HepG2 (cell line): ENCODE results near the gene PRCD. TPM values are rescaled to one million over a fixed set of nuclear protein-coding genes. Genes with fewer than 3 reads are reported as not detected.

Experiments used
- ASH2L ChIP-seq: fragments of 300-600, 200-600 bp; sonication (generic); IDR thresholded peaks from 2 replicates; pipeline ENCODE4 v1.7.0; 2017; ENCODE audit warnings: low read depth, mild to moderate bottlenecking, moderate library complexity, mixed read lengths, low read length; ENCODE audit not compliant: insufficient read length
- KDM3A ChIP-seq: IDR thresholded peaks from 2 replicates; pipeline ENCODE4 v1.6.1; 2018; ENCODE audit warnings: low read depth, missing compliant biosample characterization
- MATR3 ChIP-seq: sonication (generic); formaldehyde crosslinking; IDR thresholded peaks from 2 replicates; pipeline ENCODE4 v1.4.0; 2020; ENCODE audit warnings: missing genetic modification reagents
- MXI1 ChIP-seq: IDR thresholded peaks from 3 replicates; pipeline ENCODE4 v1.6.1; 2012; ENCODE audit warnings: low read depth, low read length, inconsistent platforms, borderline replicate concordance
- NBN ChIP-seq: fragments of 450-650 bp; conservative IDR thresholded peaks from 2 replicates; pipeline ENCODE4 v1.6.1; 2017
- POLR2AphosphoS5 ChIP-seq: IDR thresholded peaks from 2 replicates; pipeline ENCODE4 v1.6.1; 2012; ENCODE audit warnings: low read depth, low read length
- ZC3H4 ChIP-seq: sonication (generic); formaldehyde crosslinking; IDR thresholded peaks from 2 replicates; pipeline ENCODE4 v1.4.0; 2020; ENCODE audit warnings: missing genetic modification reagents, borderline replicate concordance
- polyA plus RNA-seq, 8 experiments: library from polyadenylated mRNA; depleted of rRNA in 3 of 8; stranded (reverse) in 7 of 8; unstranded in 1 of 8; fragments of >200 nt; fragmentation: Illumina TruSeq in 4 of 8; extraction: Trizol in 4 of 8; gene quantifications; 2 replicates each; pipeline versions ENCODE4 v1.2.1 to v1.2.3, GENCODE V29; 2011 to 2016; ENCODE audit warnings: low read depth in 4 of 8, missing spikeins in 1 of 8, mixed read lengths in 1 of 8; ENCODE audit not compliant: insufficient read depth in 1 of 8
- total RNA-seq, 5 experiments: library from RNA; depleted of rRNA; stranded (reverse); fragments of >200 nt; fragmentation: Illumina TruSeq; extraction: Trizol; gene quantifications; 2 replicates each; pipeline ENCODE4 v1.2.3, GENCODE V29; 2016; ENCODE audit warnings: low read depth in 1 of 5
- TF ChIP-seq, protein P1 (sequence below): sonication (generic); formaldehyde crosslinking; IDR thresholded peaks from 2 replicates; pipeline ENCODE4 v1.5.1; 2020; ENCODE audit warnings: mild to moderate bottlenecking, missing genetic modification reagents, borderline replicate concordance
- TF ChIP-seq, protein P2 (sequence below): IDR thresholded peaks from 2 replicates; pipeline ENCODE4 v1.6.1; 2016; ENCODE audit warnings: missing biosample characterization, missing genetic modification reagents, low read depth
- TF ChIP-seq, protein P3 (sequence below): sonication (generic); formaldehyde crosslinking; IDR thresholded peaks from 2 replicates; pipeline ENCODE4 v1.4.0; 2020; ENCODE audit warnings: missing genetic modification reagents
- TF ChIP-seq, protein P4 (sequence below): sonication (generic); formaldehyde crosslinking; IDR thresholded peaks from 2 replicates; pipeline ENCODE4 v1.5.1; 2020; ENCODE audit warnings: mild to moderate bottlenecking, missing genetic modification reagents, moderate library complexity
- TF ChIP-seq, protein P5 (sequence below), 2 experiments: IDR thresholded peaks; 2 replicates each; pipeline ENCODE4 v1.6.1; 2011 to 2012; ENCODE audit warnings: low read length in 2 of 2, borderline replicate concordance in 1 of 2, low read depth in 1 of 2, mild to moderate bottlenecking in 1 of 2, moderate library complexity in 1 of 2

The PRCD gene
- total and polyA plus RNA-seq, 2 of the 13 experiments (the other 11 are each of a cell fraction or from before 2014, with no cell fraction given) = 0.51 TPM; not detected in 1

DNA sequence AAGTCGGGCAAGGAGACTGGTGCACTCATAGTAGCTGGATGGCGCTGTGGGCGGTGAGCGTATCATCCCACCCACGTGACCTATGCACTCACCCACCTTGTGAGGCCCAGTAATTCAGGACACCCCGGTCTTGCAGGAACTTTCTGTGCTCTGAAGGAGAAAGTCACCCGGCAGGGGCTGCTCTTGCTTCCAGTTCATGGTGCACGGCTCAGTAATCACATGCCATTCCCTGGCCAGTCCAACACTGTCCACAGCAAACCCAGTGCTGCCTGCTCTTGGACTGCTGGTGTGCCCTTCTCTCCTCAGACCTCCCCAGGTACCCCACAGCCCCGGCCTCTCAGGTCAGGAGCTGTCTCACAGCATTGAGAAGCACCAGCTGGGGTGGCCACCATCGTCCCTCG, 22.2 kb upstream of the PRCD start (continued):
- TF ChIP-seq, protein P1, sequence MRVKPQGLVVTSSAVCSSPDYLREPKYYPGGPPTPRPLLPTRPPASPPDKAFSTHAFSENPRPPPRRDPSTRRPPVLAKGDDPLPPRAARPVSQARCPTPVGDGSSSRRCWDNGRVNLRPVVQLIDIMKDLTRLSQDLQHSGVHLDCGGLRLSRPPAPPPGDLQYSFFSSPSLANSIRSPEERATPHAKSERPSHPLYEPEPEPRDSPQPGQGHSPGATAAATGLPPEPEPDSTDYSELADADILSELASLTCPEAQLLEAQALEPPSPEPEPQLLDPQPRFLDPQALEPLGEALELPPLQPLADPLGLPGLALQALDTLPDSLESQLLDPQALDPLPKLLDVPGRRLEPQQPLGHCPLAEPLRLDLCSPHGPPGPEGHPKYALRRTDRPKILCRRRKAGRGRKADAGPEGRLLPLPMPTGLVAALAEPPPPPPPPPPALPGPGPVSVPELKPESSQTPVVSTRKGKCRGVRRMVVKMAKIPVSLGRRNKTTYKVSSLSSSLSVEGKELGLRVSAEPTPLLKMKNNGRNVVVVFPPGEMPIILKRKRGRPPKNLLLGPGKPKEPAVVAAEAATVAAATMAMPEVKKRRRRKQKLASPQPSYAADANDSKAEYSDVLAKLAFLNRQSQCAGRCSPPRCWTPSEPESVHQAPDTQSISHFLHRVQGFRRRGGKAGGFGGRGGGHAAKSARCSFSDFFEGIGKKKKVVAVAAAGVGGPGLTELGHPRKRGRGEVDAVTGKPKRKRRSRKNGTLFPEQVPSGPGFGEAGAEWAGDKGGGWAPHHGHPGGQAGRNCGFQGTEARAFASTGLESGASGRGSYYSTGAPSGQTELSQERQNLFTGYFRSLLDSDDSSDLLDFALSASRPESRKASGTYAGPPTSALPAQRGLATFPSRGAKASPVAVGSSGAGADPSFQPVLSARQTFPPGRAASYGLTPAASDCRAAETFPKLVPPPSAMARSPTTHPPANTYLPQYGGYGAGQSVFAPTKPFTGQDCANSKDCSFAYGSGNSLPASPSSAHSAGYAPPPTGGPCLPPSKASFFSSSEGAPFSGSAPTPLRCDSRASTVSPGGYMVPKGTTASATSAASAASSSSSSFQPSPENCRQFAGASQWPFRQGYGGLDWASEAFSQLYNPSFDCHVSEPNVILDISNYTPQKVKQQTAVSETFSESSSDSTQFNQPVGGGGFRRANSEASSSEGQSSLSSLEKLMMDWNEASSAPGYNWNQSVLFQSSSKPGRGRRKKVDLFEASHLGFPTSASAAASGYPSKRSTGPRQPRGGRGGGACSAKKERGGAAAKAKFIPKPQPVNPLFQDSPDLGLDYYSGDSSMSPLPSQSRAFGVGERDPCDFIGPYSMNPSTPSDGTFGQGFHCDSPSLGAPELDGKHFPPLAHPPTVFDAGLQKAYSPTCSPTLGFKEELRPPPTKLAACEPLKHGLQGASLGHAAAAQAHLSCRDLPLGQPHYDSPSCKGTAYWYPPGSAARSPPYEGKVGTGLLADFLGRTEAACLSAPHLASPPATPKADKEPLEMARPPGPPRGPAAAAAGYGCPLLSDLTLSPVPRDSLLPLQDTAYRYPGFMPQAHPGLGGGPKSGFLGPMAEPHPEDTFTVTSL (CRISPR knock-in tag) = no peak
- TF ChIP-seq POLR2AphosphoS5 = no peak
- TF ChIP-seq ASH2L = no peak
- no peak for TF ChIP-seq NBN
- TF ChIP-seq, protein P2, sequence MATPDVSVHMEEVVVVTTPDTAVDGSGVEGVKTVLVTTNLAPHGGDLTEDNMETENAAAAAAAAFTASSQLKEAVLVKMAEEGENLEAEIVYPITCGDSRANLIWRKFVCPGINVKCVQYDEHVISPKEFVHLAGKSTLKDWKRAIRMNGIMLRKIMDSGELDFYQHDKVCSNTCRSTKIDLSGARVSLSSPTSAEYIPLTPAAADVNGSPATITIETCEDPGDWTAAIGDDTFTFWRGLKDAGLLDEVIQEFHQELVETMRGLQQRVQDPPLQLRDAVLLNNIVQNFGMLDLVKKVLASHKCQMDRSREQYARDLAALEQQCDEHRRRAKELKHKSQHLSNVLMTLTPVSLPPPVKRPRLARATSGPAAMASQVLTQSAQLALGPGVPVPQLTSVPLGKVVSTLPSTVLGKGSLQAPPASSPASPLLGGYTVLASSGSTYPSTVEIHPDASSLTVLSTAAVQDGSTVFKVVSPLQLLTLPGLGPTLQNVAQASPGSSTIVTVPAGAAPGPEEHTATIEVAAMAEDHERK (CRISPR knock-in tag) = no peak
- no peak for TF ChIP-seq MXI1
- TF ChIP-seq, protein P3, sequence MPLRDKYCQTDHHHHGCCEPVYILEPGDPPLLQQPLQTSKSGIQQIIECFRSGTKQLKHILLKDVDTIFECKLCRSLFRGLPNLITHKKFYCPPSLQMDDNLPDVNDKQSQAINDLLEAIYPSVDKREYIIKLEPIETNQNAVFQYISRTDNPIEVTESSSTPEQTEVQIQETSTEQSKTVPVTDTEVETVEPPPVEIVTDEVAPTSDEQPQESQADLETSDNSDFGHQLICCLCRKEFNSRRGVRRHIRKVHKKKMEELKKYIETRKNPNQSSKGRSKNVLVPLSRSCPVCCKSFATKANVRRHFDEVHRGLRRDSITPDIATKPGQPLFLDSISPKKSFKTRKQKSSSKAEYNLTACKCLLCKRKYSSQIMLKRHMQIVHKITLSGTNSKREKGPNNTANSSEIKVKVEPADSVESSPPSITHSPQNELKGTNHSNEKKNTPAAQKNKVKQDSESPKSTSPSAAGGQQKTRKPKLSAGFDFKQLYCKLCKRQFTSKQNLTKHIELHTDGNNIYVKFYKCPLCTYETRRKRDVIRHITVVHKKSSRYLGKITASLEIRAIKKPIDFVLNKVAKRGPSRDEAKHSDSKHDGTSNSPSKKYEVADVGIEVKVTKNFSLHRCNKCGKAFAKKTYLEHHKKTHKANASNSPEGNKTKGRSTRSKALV (CRISPR knock-in tag) = no peak
- TF ChIP-seq KDM3A (CRISPR knock-in tag) = no peak
- TF ChIP-seq, protein P4, sequence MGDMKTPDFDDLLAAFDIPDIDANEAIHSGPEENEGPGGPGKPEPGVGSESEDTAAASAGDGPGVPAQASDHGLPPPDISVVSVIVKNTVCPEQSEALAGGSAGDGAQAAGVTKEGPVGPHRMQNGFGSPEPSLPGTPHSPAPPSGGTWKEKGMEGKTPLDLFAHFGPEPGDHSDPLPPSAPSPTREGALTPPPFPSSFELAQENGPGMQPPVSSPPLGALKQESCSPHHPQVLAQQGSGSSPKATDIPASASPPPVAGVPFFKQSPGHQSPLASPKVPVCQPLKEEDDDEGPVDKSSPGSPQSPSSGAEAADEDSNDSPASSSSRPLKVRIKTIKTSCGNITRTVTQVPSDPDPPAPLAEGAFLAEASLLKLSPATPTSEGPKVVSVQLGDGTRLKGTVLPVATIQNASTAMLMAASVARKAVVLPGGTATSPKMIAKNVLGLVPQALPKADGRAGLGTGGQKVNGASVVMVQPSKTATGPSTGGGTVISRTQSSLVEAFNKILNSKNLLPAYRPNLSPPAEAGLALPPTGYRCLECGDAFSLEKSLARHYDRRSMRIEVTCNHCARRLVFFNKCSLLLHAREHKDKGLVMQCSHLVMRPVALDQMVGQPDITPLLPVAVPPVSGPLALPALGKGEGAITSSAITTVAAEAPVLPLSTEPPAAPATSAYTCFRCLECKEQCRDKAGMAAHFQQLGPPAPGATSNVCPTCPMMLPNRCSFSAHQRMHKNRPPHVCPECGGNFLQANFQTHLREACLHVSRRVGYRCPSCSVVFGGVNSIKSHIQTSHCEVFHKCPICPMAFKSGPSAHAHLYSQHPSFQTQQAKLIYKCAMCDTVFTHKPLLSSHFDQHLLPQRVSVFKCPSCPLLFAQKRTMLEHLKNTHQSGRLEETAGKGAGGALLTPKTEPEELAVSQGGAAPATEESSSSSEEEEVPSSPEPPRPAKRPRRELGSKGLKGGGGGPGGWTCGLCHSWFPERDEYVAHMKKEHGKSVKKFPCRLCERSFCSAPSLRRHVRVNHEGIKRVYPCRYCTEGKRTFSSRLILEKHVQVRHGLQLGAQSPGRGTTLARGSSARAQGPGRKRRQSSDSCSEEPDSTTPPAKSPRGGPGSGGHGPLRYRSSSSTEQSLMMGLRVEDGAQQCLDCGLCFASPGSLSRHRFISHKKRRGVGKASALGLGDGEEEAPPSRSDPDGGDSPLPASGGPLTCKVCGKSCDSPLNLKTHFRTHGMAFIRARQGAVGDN (CRISPR knock-in tag) = peak; percentile 57
- no peak for TF ChIP-seq ZC3H4
- no peak for TF ChIP-seq MATR3 (CRISPR knock-in tag)
- TF ChIP-seq, protein P5, sequence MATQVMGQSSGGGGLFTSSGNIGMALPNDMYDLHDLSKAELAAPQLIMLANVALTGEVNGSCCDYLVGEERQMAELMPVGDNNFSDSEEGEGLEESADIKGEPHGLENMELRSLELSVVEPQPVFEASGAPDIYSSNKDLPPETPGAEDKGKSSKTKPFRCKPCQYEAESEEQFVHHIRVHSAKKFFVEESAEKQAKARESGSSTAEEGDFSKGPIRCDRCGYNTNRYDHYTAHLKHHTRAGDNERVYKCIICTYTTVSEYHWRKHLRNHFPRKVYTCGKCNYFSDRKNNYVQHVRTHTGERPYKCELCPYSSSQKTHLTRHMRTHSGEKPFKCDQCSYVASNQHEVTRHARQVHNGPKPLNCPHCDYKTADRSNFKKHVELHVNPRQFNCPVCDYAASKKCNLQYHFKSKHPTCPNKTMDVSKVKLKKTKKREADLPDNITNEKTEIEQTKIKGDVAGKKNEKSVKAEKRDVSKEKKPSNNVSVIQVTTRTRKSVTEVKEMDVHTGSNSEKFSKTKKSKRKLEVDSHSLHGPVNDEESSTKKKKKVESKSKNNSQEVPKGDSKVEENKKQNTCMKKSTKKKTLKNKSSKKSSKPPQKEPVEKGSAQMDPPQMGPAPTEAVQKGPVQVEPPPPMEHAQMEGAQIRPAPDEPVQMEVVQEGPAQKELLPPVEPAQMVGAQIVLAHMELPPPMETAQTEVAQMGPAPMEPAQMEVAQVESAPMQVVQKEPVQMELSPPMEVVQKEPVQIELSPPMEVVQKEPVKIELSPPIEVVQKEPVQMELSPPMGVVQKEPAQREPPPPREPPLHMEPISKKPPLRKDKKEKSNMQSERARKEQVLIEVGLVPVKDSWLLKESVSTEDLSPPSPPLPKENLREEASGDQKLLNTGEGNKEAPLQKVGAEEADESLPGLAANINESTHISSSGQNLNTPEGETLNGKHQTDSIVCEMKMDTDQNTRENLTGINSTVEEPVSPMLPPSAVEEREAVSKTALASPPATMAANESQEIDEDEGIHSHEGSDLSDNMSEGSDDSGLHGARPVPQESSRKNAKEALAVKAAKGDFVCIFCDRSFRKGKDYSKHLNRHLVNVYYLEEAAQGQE (IDR thresholded peaks at IDR 0.05; ENCODE audit: borderline replicate concordance in 1 of 2, low read depth in 1 of 2, low read length in 2 of 2) = no peak
